ENCODE measurements around the gene TSFM. TPM values are rescaled to one million over a fixed set of nuclear protein-coding genes. Genes with fewer than 3 reads are reported as not detected.

TSFM gene
- polyA plus RNA-seq, 1 donor, result 31.9 TPM

GRCh38 chr12:57780284-57780897 is 2.2 kb upstream of the TSFM start:
- no peak for DNase-seq

DNA sequence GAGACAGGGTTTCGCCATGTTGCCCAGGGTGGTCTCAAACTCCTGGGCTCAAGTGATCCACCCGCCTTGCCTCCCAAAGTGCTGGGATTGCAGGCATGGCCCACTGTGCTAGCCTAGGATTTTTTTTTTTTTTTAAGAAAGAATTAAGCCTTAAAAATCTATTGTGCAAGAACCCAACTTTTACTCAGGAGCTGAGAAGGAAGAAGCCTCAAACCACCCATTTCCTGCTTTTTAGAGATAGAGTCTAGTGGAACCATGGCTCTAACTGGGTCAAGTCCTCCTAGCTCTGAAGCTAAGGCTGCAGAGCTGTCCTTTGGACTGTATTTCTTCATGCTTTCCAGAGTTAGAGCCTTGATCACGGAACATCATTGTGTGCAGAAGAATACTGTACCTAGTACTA is 1.3 kb upstream of the TSFM start:
- DNase-seq, result no peak

GRCh38 chr12:57781801-57782200 is 786 bp upstream of the TSFM start:
- no peak for DNase-seq

DNA sequence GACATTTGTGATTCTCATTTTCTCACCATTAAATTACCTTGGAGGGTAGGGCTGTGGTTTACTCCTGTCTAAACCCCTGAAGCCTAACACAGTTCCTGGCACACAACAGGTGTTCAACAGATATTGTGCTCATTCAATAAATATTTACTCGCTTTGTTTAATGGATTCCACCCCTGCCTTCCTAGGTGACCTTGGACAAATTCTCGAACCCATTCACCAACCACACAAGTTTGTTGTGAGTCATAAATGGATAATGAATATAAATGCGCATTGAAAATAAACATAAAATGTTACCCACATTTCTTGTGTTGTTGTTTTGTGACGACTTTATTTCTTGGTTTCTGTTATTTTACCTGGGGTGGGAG is 362 bp upstream of the TSFM start:
- no peak for DNase-seq

DNA sequence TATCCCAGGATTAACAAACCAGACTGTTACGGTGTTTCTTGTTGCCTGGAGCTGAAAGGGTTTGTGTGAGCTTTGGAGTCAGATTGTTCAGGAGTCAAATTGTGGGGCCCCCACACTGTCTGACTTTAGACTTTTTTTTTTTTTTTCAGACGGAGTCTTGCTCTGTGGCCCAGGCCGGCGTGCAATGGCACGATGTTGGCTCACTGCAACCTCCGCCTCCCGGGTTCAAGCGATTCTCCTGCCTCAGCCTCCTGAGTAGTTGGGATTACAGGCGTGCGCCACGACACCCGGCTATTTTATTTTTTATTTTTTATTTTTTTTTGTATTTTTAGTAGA is 847 bp downstream of the TSFM start:
- no peak for DNase-seq

DNA sequence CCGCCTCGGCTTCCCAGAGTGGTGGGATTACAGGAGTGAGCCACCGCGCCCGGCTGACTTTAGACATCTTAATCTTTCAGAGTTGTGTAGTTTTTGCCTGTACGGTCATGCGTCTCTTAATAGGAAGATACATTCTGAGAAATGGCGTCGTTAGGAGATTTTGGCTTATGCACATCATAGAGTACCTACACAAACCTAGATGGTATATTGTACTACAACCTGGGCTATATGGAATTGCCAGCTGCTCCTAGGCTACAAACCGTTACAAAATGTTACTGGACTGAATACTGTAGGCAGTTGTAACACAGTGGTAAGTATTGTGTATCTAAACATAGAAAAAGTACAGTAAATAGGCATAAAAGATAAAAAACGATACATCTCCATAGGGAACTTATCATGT is 1.3 kb downstream of the TSFM start:
- no peak for DNase-seq

GRCh38 chr12:57793920-57794319 is 11.3 kb downstream of the TSFM start:
- DNase-seq, result no peak

DNA sequence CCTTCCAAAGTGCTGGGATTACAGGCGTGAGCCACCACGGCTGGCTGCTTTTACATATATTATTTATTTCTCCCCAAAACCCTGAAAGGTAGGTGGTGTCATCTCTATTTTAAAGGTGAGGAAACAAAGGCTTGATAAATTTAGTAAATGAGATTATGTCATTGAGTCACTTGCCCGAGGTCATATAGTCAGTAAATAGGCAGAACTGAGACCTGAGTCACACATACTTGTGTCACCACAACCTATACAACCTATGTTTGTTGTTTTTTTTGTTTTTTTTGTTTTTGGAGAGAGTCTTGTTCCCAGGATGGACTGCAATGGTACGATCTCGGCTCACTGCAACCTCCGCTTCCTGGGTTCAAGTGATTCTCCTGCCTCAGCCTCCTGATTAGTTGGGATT is 12.8 kb downstream of the TSFM start:
- no peak for DNase-seq

DNA sequence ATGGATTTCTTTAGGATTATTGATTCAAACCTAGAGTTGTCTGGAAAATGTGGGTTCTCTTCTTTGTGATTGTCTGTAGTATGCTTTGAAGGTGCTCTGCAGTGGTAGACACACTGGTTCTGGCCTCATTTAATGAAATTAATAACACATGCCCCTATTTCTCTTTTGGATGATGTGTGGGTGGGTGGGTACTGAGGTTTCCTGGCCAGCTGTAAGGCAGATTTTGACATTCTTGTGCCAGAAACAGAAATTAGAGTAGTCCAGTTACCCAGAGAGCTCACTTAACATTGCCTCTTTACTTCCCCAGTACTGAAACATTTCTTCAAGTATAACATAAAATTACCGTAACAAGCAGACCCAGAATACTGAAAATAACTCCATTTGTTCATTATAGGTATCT is 14.4 kb downstream of the TSFM start:
- no peak for DNase-seq

DNA sequence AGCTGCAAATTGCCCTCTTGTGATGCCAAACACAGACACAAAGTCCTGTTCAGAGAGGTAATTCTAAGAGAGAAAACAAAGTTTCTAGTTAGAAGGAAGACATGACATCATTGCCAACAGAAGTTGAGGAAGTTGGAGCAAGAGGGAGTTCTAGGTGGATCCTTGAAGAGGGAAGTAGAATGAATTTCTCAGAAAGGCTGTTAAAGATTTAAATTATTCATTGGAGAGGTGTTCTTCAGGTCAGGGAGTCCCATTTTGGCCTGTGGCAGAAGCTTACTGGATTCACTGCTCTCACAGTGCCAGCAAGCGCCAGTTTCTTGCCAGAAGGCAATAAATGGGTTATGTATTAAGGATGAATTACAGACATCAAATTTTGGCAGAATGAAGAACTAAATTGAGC is 15.3 kb downstream of the TSFM start:
- DNase-seq, result no peak

GRCh38 chr12:57800965-57801364 is 18.4 kb downstream of the TSFM start:
- no peak for DNase-seq

GRCh38 chr12:57802607-57803006 is 20.0 kb downstream of the TSFM start:
- DNase-seq, result no peak

DNA sequence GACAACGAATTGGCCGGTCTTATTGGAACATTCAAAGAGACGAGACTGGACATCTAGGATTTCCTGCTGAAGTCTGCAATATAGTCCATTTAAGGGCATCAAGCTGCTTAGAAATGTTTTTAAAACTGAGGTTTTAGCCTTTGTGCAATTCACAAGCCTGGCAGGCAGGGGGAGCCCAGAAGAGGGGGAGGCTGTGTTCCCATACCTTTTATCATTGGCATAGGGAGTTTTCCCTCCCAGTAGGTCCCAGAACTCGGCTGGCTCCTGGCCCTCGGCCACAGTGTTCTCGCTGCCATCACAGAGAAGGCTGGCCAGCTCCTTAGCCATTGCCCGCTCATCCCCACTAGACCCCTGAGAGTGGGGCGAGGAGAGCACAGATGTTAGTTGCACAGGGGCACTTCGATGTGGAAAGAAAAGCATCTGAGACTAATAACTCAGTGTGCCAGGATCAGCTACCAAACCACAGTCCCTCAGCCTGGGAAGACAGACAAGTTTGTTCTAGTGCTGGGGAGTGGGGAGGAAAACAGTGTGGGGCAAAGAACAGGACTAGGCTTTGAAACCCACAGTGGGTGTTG is 20.8 kb downstream of the TSFM start:
- DNase-seq, result no peak

- DNase-seq, result no peak
Measured at GRCh38 chr12:57806677-57807076, 24.1 kb downstream of the TSFM start.

GRCh38 chr12:57807285-57807684 is 24.7 kb downstream of the TSFM start:
- no peak for DNase-seq

DNA sequence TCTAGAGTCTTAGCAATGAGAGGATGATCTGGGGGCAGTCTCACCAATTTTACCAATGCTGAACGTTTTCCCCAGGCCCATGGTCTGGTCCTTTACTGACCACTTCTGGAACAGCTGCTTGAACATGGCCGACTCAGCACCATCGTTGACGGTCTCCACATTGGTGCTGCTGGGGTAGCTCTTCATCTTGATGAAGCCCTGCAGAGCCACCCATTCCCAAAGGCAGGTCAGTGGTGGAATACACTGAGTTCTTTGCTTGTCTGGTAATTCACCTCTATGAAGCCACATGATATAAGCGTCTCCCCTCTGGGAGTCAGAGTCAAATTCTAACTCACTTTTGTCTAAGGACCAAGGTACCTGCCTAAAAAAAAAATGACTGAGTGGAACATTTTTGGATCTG is 25.8 kb downstream of the TSFM start:
- no peak for DNase-seq

DNA sequence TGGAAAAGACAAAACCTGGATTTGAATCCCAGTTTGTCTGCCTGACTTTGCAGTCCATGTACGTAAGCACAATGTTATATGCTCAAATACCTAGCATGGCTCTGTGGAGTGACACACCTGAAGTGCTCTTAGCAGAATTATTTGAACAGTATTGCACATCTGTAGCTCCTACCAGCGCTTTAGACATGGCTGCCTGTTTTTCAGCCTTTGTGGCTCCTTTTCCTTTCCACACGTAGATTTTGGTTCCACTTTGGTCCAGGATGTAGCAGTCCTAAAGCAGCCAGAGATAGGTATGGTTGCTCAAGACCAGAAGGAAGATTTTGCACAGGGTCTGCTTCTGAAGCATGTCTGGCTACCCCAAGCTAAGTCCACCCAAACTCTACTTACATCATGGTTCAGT is 26.8 kb downstream of the TSFM start:
- no peak for DNase-seq

GRCh38 chr12:57810450-57810849 is 27.9 kb downstream of the TSFM start:
- DNase-seq, result no peak

DNA sequence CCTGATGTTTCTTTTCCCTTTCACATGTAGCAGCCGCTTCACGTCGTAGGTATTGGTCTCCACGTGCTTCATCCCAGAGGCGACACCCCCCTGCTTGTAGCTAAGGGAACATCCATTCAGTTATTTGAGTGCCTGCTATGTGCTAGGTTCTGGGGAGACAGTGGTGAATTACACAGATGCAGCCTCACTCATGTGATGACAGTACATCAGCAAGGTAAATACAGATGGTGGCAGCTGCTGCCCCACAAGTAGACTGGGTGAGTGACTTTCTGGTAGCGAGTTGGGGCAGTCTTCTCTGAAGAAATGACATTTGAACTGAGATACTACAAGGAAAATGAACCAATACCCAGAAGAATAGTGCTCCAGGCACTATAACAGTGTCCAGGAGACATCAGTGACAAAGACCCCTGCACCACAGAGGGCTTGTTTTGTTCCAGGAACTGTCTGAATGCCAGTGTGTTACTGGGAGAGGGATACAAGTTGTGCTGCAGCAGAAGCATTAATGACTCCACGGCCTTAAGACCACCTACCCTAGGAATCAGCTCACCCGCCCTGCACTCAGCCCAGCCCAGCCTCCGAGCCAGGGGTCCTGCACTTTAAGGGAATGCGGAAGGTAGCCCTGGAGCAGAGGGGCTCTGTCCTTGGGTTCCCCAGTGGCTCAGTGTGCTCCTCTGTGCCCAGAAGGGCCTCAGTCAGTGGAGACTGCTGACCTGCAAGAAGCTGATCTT is 28.6 kb downstream of the TSFM start:
- no peak for DNase-seq

DNA sequence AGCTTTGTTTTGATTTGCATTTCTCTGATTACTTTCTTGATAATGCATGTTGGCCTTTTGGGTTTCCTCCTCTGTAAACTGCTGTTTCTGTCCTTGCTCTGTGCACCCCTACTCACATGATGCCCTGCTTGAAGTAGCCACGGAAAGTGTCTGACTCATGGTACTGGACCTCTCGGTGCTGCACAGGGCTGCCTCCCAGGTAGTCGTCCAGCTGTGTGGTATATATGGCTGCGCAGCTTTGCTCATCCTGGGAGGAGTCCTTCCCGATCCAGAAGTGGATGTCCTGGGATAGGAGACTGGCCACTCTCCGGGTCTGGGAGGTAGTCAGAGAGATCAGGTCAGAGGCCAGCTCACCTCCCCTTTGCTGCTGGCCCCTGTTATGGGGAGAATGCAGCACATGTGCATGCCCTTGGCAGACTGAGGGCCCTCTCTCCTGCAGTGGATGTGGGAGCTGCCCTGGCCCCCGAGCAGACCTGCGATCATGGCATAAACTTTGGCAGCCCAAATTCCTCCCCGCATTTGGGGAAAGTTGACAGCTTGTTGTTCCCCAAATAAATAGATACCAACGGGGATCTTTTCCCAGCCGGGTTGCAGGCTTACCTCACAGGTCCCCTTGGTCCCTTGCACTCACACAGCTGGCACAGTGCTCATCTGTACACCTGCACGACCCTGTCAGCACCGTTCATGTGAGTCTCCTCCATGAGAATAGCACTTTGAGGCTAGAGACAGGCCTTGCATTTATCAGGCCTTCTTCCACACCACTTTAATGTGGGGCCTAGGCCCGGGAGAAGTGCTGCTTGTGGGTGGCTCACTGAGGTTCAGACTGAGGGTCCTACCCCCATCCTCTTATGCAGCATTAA is 30.8 kb downstream of the TSFM start:
- no peak for DNase-seq

- DNase-seq, result no peak
Measured at GRCh38 chr12:57813971-57814772, 31.6 kb downstream of the TSFM start.

DNA sequence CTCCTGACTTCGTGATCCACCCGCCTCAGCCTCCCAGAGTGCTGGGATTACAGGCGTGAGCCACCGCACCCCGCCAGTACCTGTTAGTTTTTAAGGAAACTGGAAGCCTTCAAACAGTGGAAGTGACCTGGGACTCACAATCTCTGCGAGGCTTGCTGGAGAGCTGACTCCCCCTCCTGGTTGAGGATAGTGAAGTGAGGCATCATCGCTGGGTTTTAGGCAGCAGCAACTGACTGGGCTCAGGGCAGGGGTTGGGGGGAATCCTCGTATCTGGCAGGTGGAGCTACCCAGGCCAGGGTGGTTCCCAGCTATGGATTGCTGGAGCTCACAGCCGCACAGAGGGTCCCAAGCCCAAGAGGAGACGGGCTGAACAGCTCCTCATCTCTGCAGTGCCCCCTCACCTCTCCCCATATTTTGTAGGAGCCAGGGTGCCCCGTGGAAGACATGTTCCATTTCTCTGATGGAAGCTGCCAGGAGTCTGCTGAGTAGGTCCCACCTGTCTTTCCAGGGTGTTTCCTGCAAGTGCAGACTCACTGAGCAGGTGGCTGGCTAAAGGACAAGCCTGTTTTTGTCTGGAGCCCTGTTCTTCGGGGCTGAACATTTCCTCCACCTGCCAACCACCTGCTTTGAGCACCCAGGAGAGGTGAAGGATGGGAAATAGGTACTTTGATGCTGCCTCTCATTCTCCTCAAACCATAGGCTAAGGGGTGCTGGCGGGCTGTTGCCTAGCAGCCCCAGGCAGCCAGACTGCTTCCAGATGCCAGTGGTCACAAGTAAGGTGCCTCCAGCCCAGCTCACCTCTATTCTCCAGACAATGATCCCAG is 32.8 kb downstream of the TSFM start:
- no peak for DNase-seq
